ENCODE results near the gene BICD1. TPM values are rescaled to one million over a fixed set of nuclear protein-coding genes. Genes with fewer than 3 reads are reported as not detected.

The BICD1 gene
- polyA plus RNA-seq, 1 experiment: 7.9 TPM

DNA sequence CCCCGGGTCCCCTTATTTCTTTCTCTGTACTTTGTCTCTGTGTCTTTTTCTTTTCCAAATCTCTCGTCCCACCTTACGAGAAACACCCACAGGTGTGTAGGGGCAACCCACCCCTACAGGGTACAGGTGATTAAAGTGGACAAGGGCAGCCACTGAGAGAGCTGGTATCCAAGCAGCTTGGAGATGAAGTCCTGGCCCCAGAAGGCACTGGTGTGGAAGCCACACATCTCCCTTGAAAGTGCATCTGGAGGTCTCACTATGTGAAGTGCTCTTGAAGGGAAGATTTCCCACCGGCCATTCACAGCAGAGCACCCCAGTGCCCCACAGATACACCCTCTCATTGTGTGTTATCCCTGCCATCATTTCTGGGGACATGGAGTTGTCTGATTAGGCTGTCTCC lies 6.3 kb upstream of the BICD1 start:
- ChIA-PET POLR2A (no interaction called here), CTCF (no interaction called here)
- TF ChIP-seq, protein P1, sequence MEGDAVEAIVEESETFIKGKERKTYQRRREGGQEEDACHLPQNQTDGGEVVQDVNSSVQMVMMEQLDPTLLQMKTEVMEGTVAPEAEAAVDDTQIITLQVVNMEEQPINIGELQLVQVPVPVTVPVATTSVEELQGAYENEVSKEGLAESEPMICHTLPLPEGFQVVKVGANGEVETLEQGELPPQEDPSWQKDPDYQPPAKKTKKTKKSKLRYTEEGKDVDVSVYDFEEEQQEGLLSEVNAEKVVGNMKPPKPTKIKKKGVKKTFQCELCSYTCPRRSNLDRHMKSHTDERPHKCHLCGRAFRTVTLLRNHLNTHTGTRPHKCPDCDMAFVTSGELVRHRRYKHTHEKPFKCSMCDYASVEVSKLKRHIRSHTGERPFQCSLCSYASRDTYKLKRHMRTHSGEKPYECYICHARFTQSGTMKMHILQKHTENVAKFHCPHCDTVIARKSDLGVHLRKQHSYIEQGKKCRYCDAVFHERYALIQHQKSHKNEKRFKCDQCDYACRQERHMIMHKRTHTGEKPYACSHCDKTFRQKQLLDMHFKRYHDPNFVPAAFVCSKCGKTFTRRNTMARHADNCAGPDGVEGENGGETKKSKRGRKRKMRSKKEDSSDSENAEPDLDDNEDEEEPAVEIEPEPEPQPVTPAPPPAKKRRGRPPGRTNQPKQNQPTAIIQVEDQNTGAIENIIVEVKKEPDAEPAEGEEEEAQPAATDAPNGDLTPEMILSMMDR (IDR thresholded peaks at IDR 0.05; ENCODE audit: insufficient read depth, low read depth, low read length): no peak
- no peak for DNase-seq (ENCODE audit: low read depth)
- Histone ChIP-seq H3K36me3 (ENCODE audit: control insufficient read depth, insufficient read depth, low read length) (no peaks in the 10 kb centered on the region), H3K4me3 (ENCODE audit: low read depth, low read length) (no peak overlapping the region), H3K27me3 (ENCODE audit: control insufficient read depth, insufficient read depth, low read length) (no peaks in the 10 kb centered on the region; the same call in 1 of the 2 replicates)

DNA sequence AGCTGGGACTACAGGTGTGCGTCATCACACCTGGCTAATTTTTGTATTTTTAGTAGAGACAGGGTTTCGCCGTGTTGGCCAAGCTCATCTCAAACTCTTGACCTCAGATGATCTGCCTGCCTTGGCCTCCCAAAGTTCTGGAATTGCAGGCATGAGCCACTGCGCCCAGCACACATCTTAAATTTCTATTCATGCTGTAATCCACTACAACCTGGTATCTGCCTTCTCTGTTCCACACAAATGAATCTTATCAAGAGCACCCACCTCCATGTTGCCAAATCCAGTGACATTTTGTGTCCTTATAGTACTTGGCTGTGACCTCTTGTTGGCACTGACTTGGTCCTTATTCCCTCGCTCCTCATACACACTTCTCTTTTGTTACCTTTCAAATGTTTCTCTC lies 5.8 kb upstream of the BICD1 start:
- ChIA-PET CTCF (no interaction called here), POLR2A (no interaction called here)
- no peak for DNase-seq (ENCODE audit: low read depth)
- TF ChIP-seq, protein P1 (IDR thresholded peaks at IDR 0.05; ENCODE audit: insufficient read depth, low read depth, low read length): no peak
- no peak overlapping the region for H3K4me3 ChIP-seq (ENCODE audit: low read depth, low read length)
- no peaks in the 10 kb centered on the region for H3K27me3 ChIP-seq (ENCODE audit: control insufficient read depth, insufficient read depth, low read length)
- H3K36me3 ChIP-seq (ENCODE audit: control insufficient read depth, insufficient read depth, low read length): no peaks in the 10 kb centered on the region

DNA sequence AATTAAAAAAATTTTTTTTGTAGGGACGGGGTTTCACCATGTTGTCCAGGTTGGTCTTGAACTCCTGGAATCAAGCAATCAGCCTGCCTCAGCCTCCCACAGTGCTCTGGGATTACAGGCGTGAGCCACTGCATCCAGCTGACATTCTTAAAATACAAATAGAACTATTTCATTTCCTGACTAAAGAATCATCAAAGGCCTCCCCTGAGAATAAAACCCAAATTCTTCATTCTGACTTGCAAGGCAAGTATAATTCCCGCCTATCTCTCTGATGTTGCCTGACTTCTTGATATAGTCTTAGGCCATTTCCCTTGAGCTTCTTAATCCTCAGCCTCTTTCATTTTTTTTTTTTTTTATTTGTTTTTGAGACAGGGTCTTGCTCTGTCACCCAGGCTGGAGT lies 4.4 kb upstream of the BICD1 start:
- ChIA-PET CTCF (interaction anchor here (1.0 to 2.3 kb wide), 2 partner anchors 9 to 184 kb away, joined by 3 to 6 read pairs; no protein-coding TSS in a partner anchor), POLR2A (no interaction called here)
- no peak for DNase-seq (ENCODE audit: low read depth)

DNA sequence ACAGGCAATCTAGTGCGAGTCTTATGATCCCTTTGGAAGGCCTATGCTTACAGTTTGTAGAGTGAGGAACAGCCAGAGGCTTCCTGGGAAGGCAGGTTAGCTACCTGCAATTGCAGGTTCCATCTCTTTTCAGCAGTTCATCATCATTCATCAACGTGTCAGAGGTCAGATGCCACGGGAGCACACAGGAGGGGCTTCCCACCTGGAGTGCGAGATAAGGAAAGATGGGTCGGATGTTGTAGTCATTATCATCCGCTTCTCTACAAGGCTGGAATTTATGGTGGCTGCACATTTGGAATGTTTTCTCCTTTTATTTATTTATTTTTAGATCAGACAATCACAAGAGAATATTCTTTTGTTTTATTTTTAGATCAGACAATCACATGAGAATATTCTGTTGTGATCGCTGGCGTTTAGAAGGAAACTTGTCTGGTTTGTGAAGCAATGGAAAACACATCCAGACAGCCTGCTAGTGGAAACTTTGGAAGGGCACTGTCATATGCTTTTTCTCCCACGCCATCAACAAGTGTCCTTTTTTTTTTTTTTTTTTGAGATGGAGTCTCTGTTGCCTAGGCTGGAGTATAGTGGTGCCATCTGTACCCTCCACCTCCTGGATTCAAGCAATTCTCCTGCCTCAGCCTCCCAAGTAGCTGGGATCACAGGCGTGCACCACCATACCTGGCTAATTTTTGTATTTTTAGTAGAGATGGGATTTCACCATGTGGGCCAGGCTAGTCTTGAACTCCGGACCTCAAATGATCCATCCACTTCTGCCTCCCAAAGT lies 1.9 kb upstream of the BICD1 start:
- H3K27me3 ChIP-seq (ENCODE audit: control insufficient read depth, insufficient read depth, low read length): no peaks in the 10 kb centered on the region
- no peaks in the 10 kb centered on the region for H3K36me3 ChIP-seq (ENCODE audit: control insufficient read depth, insufficient read depth, low read length)
- no peak overlapping the region for H3K4me3 ChIP-seq (ENCODE audit: low read depth, low read length)
- ChIA-PET POLR2A (no interaction called here), CTCF (no interaction called here)
- TF ChIP-seq, protein P1 (IDR thresholded peaks at IDR 0.05; ENCODE audit: insufficient read depth, low read depth, low read length): no peak
- DNase-seq (ENCODE audit: low read depth): no peak

More for the DNA sequence above, 4.4 kb upstream of the BICD1 start:
- no peak overlapping the region for H3K4me3 ChIP-seq (ENCODE audit: low read depth, low read length)
- no peaks in the 10 kb centered on the region for H3K36me3 ChIP-seq (ENCODE audit: control insufficient read depth, insufficient read depth, low read length)
- TF ChIP-seq, protein P1 (IDR thresholded peaks at IDR 0.05; ENCODE audit: insufficient read depth, low read depth, low read length): no peak
- H3K27me3 ChIP-seq (ENCODE audit: control insufficient read depth, insufficient read depth, low read length): no peaks in the 10 kb centered on the region

DNA sequence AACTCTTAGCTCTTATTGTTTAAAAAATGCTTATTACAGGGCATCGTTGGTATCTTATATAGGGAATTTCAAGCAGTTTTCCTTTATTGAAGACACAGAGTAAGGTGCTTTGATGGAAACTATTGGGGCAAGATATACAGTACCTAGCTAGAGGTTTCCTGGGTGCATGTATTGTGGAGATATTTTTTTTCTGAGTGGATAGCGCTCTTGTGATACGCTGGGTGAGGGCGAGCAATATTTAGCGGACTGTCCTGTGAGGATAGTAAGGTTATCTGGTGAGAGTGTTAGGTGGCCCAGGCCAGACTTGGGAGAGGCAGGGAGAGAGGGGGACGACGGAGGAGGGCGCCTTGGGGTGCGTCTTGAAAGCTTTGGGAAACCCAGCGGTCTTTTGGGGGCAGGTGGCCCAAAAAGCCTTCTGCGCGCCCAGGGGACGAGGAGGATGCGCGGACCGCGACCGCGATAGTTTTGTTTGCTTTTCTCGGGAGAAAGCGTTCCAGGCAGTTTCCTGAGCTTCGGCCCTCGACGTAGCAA lies 596 bp upstream of the BICD1 start:
- CTCF ChIA-PET: interaction anchor here (0.9 to 1.4 kb wide), 4 partner anchors 9 to 228 kb away, joined by 3 to 6 read pairs (median 4); no protein-coding TSS in a partner anchor
- TF ChIP-seq, protein P1 (IDR thresholded peaks at IDR 0.05; ENCODE audit: insufficient read depth, low read depth, low read length): no peak
- DNase-seq (ENCODE audit: low read depth): no peak
- Histone ChIP-seq H3K4me3 (ENCODE audit: low read depth, low read length) (peak overlapping the region; percentile 65), H3K27me3 (ENCODE audit: control insufficient read depth, insufficient read depth, low read length) (no peaks in the 10 kb centered on the region), H3K36me3 (ENCODE audit: control insufficient read depth, insufficient read depth, low read length) (no peaks in the 10 kb centered on the region)
- POLR2A ChIA-PET: interaction anchor here (0.6 kb wide), 1 partner anchor 24 kb away, joined by 9 read pairs; no protein-coding TSS in a partner anchor
